HT1080 (cell line): Measurements from ENCODE around the gene MS4A13. TPM values are rescaled to one million over a fixed set of nuclear protein-coding genes. Genes with fewer than 3 reads are reported as not detected.
A peak's percentile ranks its signal among the peaks of the same experiment; 100 is the strongest.
"Not testable (repeated sequence)": the region's sequence is repeated elsewhere in the genome, so short reads cannot be mapped to it uniquely, and the experiment has no call there.

Source experiments
- DNase-seq: peaks from one replicate; pipeline ENCODE4 v3.0.0-alpha.2; 2015; ENCODE audit warnings: low read depth
- total RNA-seq: library from RNA; depleted of rRNA; stranded (reverse); fragments of >200 nt; shearing (Covaris generic); gene quantifications from 2 replicates; pipeline ENCODE4 v1.2.3, GENCODE V29; 2014; rRNA removed

Gene MS4A13
- total RNA-seq, 1 experiment from 2014 or later = not detected

- DNase-seq = no peak
Measured at GRCh38 chr11:60530454-60531100, 15.4 kb downstream of the MS4A13 start.

GRCh38 chr11:60532383-60532782, 17.2 kb downstream of the MS4A13 start:
- not testable (repeated sequence) for DNase-seq

- DNase-seq = not testable (repeated sequence)
Measured at GRCh38 chr11:60538627-60539026, 23.4 kb downstream of the MS4A13 start.

GRCh38 chr11:60544077-60544476, 28.9 kb downstream of the MS4A13 start:
- DNase-seq = no peak

- no peak for DNase-seq
Measured at GRCh38 chr11:60561254-60561653, 46.1 kb downstream of the MS4A13 start.

- peak; percentile 59 for DNase-seq
Measured at GRCh38 chr11:60563553-60564235, 48.5 kb downstream of the MS4A13 start.

- no peak for DNase-seq
Measured at GRCh38 chr11:60566776-60567175, 51.6 kb downstream of the MS4A13 start.

- DNase-seq = no peak
Measured at GRCh38 chr11:60570970-60571369, 55.8 kb downstream of the MS4A13 start.

- DNase-seq = no peak
Measured at GRCh38 chr11:60589611-60590010, 74.4 kb downstream of the MS4A13 start.

Other genes starting within 250 kb of the MS4A13 start
- not detected in 2 replicates for gene MS4A4A, start 234.7 kb upstream of the MS4A13 start, total RNA-seq
- gene MS4A6E, start 188.1 kb upstream of the MS4A13 start, total RNA-seq = not detected in 2 replicates
- not detected in 2 replicates for gene MS4A7, start 136.9 kb upstream of the MS4A13 start, total RNA-seq
- not detected in 2 replicates for gene MS4A14, start 118.9 kb upstream of the MS4A13 start, total RNA-seq
- not detected in 2 replicates for gene MS4A5, start 85.8 kb upstream of the MS4A13 start, total RNA-seq
- gene MS4A1, start 59.5 kb upstream of the MS4A13 start, total RNA-seq = not detected in 2 replicates
- gene MS4A12, start 22.6 kb upstream of the MS4A13 start, total RNA-seq = not detected in 2 replicates
- not detected in 2 replicates for gene MS4A8, start 184.2 kb downstream of the MS4A13 start, total RNA-seq
- gene MS4A18, start 209.3 kb downstream of the MS4A13 start, total RNA-seq = not detected in 2 replicates
- gene MS4A15, start 241.5 kb downstream of the MS4A13 start, total RNA-seq = not detected in 2 replicates